ENCODE data around the gene PITX2. TPM values are rescaled to one million over a fixed set of nuclear protein-coding genes. Genes with fewer than 3 reads are reported as not detected.
A peak's percentile ranks its signal among the peaks of the same experiment; 100 is the strongest.

PITX2 gene
- total RNA-seq, 1 experiment from 2014 or later: 8.5 TPM

DNA sequence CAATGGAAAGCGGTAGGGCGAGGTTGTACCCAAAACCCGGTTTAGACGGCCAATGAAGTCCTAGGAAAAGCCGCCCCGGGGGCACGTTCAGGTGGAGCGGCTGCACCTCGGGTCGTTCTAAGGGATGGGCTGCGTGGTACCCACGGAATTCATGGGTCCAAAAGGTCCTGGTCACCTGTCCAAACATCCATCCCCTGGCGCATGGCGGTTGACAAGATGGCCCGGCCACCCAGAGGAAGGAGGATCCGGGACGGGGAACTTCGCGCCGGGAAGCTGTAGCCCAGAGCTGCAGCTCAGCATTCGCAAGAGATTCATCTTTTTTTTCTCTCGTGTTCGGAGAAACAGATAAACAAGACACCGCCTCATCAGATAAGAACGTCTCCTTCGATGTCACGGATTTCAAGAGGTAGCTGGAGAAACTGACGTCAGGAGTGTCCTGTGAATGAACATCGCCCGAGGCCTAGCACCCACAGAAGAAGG is 10.9 kb downstream of the PITX2 start:
- Histone ChIP-seq H2BK120ac (ENCODE audit: low read depth, low read length, poor library complexity, severe bottlenecking) (no peak overlapping the region), H3K18ac (ENCODE audit: insufficient read length, low read depth, low read length) (no peak overlapping the region), H3K4me2 (ENCODE audit: insufficient read depth, insufficient read length, low read length) (peak overlapping the region; percentile 12), H4K20me1 (ENCODE audit: control insufficient read depth, insufficient read depth, insufficient read length) (no peaks in the 10 kb centered on the region), H3K14ac (ENCODE audit: insufficient read depth, low read length) (no peak overlapping the region), H3K79me1 (ENCODE audit: insufficient read depth, low read depth, low read length, poor library complexity, severe bottlenecking) (no peaks in the 10 kb centered on the region), H3K56ac (ENCODE audit: insufficient read length, low read depth, low read length) (no peak overlapping the region), H3K23me2 (ENCODE audit: insufficient read length, low read depth, low read length, poor library complexity, severe bottlenecking) (peaks cover 16% of the 10 kb centered on the region), H3K79me2 (ENCODE audit: insufficient read depth, low read length) (no peaks in the 10 kb centered on the region), H2BK20ac (ENCODE audit: low read depth, low read length, poor library complexity, severe bottlenecking) (no peak overlapping the region), H2AFZ (ENCODE audit: low read length) (no peak overlapping the region), H3K4me1 (ENCODE audit: insufficient read depth, low read length) (0 out of 2 replicates have a peak, but pooled peaks cover 2% of the 10 kb centered on the region), H4K91ac (ENCODE audit: insufficient read length, low read depth, low read length) (no peak overlapping the region), H3K4ac (ENCODE audit: low read depth, low read length) (no peak overlapping the region), H2AK5ac (ENCODE audit: insufficient read length, low read length) (no peak overlapping the region), H3K23ac (ENCODE audit: insufficient read length, low read depth, low read length) (no peak overlapping the region), H2BK15ac (ENCODE audit: low read depth, low read length) (no peak overlapping the region), H4K5ac (ENCODE audit: insufficient read length, low read depth, low read length) (no peak overlapping the region), H2BK5ac (ENCODE audit: insufficient read length, low read length) (no peak overlapping the region), H3K9me3 (ENCODE audit: control insufficient read depth, low read depth, low read length) (no peaks in the 10 kb centered on the region), H3K27me3 (ENCODE audit: insufficient read depth, low read length) (peaks cover 67% of the 10 kb centered on the region), H3K27ac (ENCODE audit: insufficient read length, low read depth, low read length) (no peak overlapping the region), H4K8ac (replicated peaks; ENCODE audit: insufficient read length, low read depth, low read length) (no peak overlapping the region), H3T11ph (ENCODE audit: low read length) (no peak overlapping the region), H3K9ac (ENCODE audit: extremely low read depth, insufficient read length, low read length) (no peak overlapping the region), H2BK12ac (ENCODE audit: insufficient read length, low read depth, low read length) (no peak overlapping the region)
- DNase-seq: no peak
- TF ChIP-seq, protein P1, sequence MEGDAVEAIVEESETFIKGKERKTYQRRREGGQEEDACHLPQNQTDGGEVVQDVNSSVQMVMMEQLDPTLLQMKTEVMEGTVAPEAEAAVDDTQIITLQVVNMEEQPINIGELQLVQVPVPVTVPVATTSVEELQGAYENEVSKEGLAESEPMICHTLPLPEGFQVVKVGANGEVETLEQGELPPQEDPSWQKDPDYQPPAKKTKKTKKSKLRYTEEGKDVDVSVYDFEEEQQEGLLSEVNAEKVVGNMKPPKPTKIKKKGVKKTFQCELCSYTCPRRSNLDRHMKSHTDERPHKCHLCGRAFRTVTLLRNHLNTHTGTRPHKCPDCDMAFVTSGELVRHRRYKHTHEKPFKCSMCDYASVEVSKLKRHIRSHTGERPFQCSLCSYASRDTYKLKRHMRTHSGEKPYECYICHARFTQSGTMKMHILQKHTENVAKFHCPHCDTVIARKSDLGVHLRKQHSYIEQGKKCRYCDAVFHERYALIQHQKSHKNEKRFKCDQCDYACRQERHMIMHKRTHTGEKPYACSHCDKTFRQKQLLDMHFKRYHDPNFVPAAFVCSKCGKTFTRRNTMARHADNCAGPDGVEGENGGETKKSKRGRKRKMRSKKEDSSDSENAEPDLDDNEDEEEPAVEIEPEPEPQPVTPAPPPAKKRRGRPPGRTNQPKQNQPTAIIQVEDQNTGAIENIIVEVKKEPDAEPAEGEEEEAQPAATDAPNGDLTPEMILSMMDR (conservative IDR thresholded peaks at IDR 0.05): no peak
- H3K27me3 Mint-ChIP-seq (ENCODE audit: low read depth): peaks cover 55% of the 10 kb centered on the region
- H3K9me3 Mint-ChIP-seq: peaks cover 0 to 6% of the 10 kb centered on the region in 2 experiments; a peak in 1 of 5 replicates
- H3K4me1 Mint-ChIP-seq: peaks cover 51 to 55% of the 10 kb centered on the region in 2 experiments
- H3K36me3 Mint-ChIP-seq (ENCODE audit: insufficient read depth in 1 of 3, low read depth in 3 of 3): no peaks in the 10 kb centered on the region; a peak in 1 of 7 replicates
- no peak overlapping the region for H3K27ac Mint-ChIP-seq
- WGBS (ENCODE audit: extremely low coverage, insufficient read length, low lambda C conversion rate): no CpG with 5 or more reads among the region's 30 CpGs
- H3K4me3 Mint-ChIP-seq: peak overlapping the region in 1 of 2 experiments; percentile 51; a peak in 1 of 5 replicates

All from H9 (cell line).